Measurements from ENCODE around the gene TLR8.
"Not testable (repeated sequence)": the region's sequence is repeated elsewhere in the genome, so short reads cannot be mapped to it uniquely, and the experiment has no call there.

TLR8 gene

DNA sequence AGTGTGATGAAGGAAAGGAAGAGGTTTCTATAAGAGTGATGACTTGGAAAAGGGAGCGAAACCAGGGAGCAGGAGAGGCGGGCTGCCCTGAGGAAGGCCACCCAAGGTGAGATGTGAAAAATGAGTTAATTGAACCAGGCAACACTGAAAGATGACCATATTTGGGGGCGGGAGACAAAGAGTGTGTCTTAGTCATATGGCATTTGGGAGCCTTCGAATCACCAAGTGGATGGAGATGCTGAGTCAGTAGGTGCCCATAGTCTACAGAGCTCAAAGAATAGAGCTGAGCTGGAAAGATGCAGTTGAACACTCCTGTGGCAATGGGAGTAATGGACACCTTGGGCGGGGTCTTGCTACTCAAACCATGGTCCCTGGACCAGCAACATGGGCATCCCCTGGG, 8.3 kb upstream of the TLR8 start:
- no peak for DNase-seq (ENCODE audit: low read depth)

DNA sequence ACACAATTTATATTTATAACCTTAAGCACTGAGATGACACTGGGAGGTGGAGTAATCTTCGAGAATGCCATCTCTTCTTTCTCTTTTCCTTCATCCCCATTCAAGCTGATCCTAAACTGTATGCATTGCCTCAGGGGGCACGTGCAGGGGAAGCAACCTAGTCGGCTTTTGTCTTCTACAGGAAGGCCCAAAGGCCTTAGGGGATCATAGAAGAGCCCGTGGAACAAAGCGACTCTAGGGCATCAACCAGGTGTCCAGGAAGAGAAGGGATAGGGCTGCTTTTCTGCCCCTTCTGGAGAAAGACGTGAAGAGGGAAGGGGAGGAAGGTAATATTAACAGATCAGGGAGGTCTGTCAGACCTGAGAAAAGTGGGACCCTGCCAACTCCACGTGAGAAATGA, 6.9 kb upstream of the TLR8 start:
- no peak for DNase-seq (ENCODE audit: low read depth)

DNA sequence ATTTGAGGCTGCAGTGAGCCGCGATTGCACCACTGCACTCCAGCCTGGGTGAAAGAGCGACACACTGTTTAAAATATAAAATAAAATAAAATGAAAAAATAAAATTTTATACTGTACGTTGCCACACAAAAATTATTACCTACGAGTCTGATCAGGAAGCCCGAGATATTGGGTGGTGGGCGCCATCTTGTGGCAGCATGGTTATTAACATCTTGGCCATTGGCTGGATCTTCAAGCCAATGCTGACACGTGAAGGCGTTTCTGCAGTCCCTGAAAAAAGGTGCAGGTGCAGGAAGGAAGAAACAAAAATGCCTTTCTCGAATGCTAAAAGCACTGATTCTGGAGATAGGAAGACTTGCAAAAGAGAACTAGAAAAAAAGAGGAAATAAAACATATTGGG, 4.9 kb upstream of the TLR8 start:
- peak; percentile 34 for DNase-seq (ENCODE audit: low read depth)

DNA sequence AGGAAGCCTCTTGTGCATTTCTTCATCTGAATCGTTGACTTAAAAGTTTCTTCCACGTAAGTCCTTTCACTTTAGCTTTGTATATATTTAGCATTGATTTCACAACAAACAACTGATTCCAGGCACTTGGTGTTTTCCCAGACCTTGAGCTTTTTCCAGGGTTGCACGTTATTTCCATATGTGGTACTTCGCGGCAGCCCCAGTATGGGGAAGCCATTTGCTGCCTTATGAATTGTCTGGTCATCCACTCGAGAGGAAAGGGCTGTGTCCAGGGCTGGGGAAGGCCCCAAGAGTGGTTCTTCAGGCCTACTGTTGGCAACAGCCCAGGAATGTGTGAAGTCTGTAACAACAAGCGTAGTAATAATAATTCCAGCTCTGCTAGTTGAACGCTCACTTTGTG, 2.8 kb upstream of the TLR8 start:
- DNase-seq (ENCODE audit: low read depth), result no peak

DNA sequence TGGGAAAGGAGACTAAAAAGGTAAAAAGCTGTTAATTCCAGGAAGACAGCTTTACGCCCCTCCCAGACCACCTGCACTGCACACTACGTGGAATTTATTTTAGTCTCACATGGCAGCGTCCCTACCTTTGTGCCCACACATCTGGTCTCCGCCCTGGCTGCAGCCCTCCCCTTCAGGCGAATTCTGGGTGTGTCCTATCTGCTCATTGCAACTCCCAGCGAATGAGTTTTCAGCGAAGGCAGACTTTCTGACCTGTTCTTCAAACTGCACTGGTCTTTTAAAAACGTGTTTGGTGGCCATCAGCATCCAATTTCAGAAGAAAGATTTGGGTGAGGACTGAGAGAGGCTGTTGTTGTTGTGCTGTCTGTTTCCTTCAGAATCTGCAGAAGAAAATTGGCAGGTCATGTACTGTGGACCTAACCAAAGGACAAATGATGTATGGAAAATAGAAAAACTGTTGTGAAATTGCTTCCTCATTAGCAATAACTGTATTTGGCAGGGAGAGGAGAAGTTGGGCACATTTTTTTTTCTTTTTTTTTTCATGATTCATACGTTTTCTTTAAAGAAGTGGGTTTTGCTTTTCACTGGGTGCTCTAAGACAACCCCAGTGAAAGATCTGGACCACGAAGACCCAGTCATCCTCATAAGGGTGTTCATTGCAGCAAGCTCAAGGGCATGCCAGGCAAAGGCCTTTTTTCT, 4.2 kb downstream of the TLR8 start:
- no peak for DNase-seq (ENCODE audit: low read depth)

DNA sequence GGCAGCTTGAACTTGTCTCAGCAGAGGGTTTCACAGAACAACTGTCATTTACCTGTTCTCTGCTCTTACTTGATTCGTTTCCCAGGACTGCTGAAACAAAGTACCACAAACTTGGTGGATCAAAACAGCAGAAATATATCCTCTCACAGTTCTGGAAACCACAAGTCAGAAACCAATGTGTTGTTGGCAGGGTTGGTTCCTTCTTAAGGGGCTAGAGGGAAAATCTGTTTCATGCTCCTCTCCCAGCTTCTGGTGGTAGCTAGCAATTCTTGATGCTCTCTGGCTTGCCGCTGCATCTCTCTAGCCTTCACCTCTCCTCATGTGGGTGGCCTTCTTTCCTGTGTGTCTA, 4.7 kb downstream of the TLR8 start:
- DNase-seq (ENCODE audit: low read depth), result no peak

DNA sequence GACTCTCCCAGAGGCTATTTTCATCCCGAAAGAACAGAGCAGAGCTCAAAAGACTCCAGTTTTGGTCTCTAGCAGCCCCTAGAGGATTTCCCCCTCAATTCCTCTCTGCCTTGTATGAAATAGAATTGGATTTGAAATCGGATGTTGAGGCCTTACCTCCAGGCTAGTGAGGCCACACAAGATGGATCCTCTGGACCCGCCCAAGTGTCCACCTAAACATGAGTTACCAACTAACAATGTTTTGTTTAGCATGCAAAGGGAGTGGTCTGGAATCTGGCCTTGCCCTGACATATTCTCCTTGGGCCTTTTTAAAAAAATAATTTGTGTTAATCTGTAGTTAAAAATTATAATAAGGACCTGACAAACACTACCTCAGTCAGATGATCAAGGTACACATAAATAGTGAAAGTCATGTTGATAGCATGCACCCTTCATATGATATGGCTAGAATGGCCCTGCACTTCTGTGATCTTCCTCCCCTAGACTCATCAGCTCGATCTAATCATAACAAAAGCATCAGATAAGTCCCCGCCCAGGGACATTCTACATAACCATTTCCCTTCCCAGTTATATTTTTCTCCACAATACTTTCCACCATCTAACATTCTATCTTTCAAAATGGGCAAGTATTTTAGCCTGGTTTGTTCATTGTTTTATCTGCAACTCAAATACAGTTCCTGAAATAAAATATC, 6.5 kb downstream of the TLR8 start:
- no peak for DNase-seq (ENCODE audit: low read depth)

DNA sequence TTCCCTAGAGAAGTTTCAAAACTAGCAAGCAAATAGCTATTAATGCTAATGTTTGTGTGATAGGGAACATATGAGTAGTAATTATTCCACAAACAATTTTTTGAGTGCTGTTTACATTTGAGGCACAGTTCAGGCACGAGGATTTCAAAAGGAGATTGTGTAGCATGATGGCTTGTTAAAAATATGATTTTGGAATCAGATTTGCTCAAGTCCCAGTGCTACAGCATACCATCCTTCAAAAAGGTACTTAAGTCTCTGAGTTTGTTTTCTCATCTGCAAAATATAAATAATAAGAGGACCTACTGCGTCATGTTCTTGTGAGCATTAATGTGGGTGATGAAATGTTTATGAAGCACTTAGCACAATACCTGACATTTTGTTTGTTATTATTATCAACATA, 11.3 kb downstream of the TLR8 start:
- no peak for DNase-seq (ENCODE audit: low read depth)

DNA sequence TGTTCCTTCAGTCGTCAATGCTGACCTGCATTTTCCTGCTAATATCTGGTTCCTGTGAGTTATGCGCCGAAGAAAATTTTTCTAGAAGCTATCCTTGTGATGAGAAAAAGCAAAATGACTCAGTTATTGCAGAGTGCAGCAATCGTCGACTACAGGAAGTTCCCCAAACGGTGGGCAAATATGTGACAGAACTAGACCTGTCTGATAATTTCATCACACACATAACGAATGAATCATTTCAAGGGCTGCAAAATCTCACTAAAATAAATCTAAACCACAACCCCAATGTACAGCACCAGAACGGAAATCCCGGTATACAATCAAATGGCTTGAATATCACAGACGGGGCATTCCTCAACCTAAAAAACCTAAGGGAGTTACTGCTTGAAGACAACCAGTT, 12.6 kb downstream of the TLR8 start:
- no peak for DNase-seq (ENCODE audit: low read depth)

DNA sequence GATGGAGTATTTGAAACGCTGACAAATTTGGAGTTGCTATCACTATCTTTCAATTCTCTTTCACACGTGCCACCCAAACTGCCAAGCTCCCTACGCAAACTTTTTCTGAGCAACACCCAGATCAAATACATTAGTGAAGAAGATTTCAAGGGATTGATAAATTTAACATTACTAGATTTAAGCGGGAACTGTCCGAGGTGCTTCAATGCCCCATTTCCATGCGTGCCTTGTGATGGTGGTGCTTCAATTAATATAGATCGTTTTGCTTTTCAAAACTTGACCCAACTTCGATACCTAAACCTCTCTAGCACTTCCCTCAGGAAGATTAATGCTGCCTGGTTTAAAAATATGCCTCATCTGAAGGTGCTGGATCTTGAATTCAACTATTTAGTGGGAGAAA, 13.2 kb downstream of the TLR8 start:
- no peak for DNase-seq (ENCODE audit: low read depth)

DNA sequence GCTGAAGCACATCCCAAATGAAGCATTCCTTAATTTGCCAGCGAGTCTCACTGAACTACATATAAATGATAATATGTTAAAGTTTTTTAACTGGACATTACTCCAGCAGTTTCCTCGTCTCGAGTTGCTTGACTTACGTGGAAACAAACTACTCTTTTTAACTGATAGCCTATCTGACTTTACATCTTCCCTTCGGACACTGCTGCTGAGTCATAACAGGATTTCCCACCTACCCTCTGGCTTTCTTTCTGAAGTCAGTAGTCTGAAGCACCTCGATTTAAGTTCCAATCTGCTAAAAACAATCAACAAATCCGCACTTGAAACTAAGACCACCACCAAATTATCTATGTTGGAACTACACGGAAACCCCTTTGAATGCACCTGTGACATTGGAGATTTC, 14.6 kb downstream of the TLR8 start:
- no peak for DNase-seq (ENCODE audit: low read depth)

DNA sequence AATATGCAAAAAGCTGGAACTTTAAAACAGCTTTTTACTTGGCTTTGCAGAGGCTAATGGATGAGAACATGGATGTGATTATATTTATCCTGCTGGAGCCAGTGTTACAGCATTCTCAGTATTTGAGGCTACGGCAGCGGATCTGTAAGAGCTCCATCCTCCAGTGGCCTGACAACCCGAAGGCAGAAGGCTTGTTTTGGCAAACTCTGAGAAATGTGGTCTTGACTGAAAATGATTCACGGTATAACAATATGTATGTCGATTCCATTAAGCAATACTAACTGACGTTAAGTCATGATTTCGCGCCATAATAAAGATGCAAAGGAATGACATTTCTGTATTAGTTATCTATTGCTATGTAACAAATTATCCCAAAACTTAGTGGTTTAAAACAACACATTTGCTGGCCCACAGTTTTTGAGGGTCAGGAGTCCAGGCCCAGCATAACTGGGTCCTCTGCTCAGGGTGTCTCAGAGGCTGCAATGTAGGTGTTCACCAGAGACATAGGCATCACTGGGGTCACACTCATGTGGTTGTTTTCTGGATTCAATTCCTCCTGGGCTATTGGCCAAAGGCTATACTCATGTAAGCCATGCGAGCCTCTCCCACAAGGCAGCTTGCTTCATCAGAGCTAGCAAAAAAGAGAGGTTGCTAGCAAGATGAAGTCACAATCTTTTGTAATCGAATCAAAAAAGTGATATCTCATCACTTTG, 15.6 kb downstream of the TLR8 start:
- no peak for DNase-seq (ENCODE audit: low read depth)

DNA sequence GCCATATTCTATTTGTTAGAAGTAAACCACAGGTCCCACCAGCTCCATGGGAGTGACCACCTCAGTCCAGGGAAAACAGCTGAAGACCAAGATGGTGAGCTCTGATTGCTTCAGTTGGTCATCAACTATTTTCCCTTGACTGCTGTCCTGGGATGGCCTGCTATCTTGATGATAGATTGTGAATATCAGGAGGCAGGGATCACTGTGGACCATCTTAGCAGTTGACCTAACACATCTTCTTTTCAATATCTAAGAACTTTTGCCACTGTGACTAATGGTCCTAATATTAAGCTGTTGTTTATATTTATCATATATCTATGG, 16.1 kb downstream of the TLR8 start:
- no peak for DNase-seq (ENCODE audit: low read depth)

DNA sequence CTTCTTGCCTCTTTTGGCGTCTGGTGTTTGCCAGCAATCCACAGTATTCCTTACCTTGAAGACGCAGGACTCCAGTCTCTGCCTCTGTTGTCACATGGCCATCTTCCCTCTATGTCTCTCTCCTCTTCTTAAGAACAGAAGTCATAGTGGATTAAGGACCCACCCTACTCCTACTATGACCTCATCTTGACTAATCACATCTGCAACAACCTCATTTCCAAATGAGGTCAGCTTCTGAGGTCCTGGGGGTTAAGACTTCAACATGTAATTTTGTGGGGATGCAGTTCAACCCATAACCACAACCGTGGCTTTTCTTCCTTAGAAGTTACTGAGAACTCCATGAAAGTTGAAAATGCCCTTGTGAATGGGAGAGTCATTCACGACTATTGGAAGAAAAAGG, 23.3 kb downstream of the TLR8 start:
- no peak for DNase-seq (ENCODE audit: low read depth)

DNA sequence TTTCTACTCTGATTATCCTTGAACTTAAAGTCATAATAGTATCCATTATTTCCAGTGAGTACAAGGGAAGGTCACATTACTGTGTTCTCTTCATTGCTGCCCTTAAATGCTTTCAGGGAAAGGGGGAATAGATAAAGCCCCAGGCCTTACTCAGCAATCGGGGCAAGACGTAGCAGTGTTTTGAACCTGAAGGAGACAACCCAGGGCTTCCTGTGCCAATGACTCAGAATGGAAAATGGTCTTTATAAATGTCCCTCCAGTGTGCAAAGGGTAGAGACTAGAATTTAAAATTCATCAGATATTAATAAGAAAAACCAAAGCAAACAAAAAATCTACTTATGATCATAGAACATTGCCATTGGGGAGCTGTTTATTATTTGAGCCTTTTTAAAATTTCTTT, 23.7 kb downstream of the TLR8 start:
- no peak for DNase-seq (ENCODE audit: low read depth)

DNA sequence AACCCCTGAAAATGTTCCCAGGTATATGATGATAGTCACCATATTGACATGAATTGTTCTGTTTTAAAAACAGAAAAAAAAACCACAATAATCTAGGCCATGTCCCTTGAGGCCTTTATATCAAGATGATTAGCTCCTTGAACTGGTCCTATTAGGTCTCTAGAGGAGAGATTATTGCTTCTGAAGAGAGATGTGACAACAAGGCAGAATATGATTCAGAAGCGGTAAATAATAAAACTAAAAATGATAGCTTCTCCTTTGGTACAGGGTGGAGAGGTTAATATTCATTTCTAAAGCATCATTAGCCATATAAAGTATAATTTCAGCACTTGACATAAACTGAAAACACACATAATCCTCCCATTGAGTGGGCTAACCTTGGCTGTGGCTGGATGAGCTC, 25.8 kb downstream of the TLR8 start:
- no peak for DNase-seq (ENCODE audit: low read depth)

DNA sequence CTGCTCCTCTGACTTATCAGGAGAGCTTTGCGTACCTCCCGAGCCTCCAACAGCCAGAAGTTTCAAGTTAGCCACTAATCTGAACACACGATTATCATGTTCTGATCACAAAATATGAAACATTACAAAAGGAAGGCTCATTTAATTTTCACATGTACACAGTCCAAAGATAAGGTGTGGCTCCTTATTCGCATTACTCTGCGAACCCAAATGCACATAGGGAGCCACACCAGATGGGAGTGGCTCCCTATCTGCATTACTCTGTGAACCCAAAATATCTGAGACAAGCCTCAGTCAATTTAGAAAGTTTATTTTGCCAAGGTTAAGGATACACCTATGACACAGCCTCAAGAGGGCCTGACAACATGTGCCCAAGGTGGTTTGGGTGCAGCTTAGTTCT, 28.4 kb downstream of the TLR8 start:
- no peak for DNase-seq (ENCODE audit: low read depth)

DNA sequence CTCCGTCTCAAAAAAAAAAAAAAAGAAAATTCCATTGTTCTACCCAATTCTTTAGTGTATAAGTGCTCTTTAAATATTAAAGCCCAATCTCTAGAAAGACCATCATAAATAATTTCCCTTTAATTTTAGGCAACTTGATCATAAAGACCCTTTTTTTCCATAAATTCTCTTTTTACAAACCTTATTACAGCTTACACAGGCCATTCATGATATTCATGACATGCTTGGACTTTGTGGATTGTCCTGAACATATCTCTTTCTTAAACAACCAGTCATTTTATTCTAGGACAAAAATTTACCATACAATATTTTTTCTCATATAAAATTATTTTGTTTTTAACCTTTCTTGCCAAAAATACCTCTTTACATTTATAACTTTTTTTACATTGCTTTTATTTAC, 30.5 kb downstream of the TLR8 start:
- no peak for DNase-seq (ENCODE audit: low read depth)

DNA sequence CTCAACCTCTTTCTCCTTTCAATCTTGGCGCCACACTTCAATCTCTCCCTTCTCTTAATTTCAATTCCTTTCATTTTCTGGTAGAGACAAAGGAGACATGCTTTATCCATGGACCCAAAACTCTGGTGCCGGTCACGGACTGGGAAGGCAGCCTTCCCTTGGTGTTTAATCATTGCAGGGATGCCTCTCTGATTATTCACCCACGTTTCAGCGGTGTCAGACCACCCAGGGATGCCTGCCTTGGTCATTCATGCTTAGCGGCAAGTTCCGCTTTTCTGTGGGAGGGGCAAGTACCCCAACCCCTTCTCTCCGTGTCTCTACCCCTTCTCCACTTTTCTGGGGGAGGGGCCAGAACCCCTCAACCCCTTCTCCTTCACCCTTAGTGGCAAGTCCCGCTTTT, 34.1 kb downstream of the TLR8 start:
- DNase-seq (ENCODE audit: low read depth), result not testable (repeated sequence)

DNA sequence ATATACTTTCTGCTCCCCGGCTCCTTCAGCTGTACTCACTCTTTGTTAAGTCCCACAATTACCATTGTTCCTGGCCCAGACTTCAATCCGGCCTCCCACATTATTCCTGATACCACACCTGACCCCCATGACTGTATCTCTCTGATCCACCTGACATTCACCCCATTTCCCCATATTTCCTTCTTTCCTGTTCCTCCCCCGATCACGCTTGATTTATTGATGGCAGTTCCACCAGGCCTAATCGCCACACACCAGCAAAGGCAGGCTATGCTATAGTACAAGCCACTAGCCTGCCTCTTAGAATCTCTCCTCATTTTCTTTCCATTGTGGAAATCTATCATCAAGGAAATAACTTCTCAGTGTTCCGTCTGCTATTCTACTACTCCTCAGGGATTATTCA, 37.2 kb downstream of the TLR8 start:
- DNase-seq (ENCODE audit: low read depth), result not testable (repeated sequence)

DNA sequence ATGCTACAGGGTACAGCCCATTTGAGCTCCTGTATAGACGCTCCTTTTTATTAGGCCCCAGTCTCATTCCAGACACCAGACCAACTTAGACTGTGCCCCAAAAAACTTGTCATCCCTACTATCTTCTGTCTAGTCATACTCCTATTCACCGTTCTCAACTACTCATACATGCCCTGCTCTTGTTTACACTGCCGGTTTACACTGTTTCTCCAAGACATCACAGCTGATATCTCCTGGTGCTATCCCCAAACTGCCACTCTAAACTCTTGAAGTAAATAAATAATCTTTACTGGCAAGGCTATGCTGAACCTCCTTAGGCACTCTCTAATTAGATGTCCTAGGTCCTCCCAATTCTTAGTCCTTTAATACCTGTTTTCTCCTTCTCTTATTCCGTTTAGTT, 38.0 kb downstream of the TLR8 start:
- not testable (repeated sequence) for DNase-seq (ENCODE audit: low read depth)

DNA sequence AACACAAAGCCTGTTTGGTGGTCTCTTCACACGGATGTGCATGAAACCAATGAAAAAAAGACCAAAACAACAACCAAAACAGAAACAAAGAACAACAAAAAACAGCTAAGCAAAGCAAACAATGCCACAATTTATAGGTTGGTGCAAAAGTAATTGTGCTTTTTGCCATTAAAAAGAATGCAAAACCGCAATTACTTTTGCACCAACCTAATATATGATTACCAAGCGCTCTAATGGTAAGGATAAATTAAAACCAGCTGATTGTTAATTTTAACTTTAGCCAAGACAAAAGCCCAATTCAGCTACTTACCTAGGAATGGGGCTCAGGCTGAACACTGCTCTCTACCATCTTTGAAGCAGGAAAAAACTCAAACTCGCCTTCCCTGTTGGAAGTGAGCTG, 39.1 kb downstream of the TLR8 start:
- no peak for DNase-seq (ENCODE audit: low read depth)

DNA sequence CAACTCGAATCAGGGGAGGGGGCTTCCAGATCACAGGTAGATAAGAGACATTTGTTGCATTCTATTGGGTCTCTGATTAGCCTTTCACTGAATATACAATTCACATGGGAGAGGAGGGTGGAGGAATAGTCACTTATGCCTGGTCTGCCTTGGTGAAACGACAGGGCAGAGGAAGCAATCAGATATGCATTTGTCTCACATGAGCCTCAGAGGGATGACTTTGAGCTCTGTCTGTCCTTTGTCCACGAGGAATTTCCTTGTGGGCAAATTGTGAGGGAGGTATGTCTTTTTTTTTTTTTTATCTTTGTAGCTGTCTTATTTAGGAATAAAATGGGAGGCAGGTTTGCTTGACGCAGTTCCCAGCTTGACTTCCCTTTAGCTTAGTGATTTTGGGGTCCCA, 40.0 kb downstream of the TLR8 start:
- DNase-seq (ENCODE audit: low read depth), result no peak

All from CMK (cell line).